SK-N-SH treated with all-trans-retinoic acid at 6 μM for 48 hours (cell line): ENCODE data around the gene IGLL5.

ENCODE experiments used
- ATAC-seq: fragments of 200-7000 bp; cut with Tn5 transposase; 3 replicates; pipeline ENCODE4 v1.9.1; 2020; ENCODE audit warnings: mild to moderate bottlenecking, moderate library complexity
- ARNTL ChIP-seq: fragments of 450-650 bp; formaldehyde crosslinking; IDR thresholded peaks from 2 replicates; pipeline ENCODE4 v1.5.0; 2020; ENCODE audit warnings: low read depth, mild to moderate bottlenecking, moderate library complexity, borderline replicate concordance
- BACH2 ChIP-seq: fragments of 250-450 bp; sonication (Bioruptor Pico); IDR thresholded peaks from 2 replicates; pipeline ENCODE4 v1.9.0; 2021; ENCODE audit warnings: mild to moderate bottlenecking, borderline replicate concordance
- CREB5 ChIP-seq: fragments of 250-450 bp; sonication (Bioruptor Pico); IDR thresholded peaks from 2 replicates; pipeline ENCODE4 v1.5.1; 2020; ENCODE audit warnings: low read depth, mild to moderate bottlenecking, moderate library complexity
- CSDC2 ChIP-seq: fragments of 250-450 bp; sonication (Bioruptor Pico); IDR thresholded peaks from 2 replicates; pipeline ENCODE4 v1.5.0; 2020; ENCODE audit warnings: mild to moderate bottlenecking, moderate library complexity
- ESRRG ChIP-seq: fragments of 250-450 bp; sonication (Bioruptor Pico); IDR thresholded peaks from 2 replicates; pipeline ENCODE4 v1.6.1; 2021; ENCODE audit warnings: mild to moderate bottlenecking
- GLIS3 ChIP-seq: fragments of 250-450 bp; sonication (Bioruptor Pico); IDR thresholded peaks from 2 replicates; pipeline ENCODE4 v1.5.0; 2020; ENCODE audit warnings: mild to moderate bottlenecking, moderate library complexity
- ISL1 ChIP-seq: fragments of 250-450 bp; sonication (Bioruptor Pico); IDR thresholded peaks from 2 replicates; pipeline ENCODE4 v2.1.2; 2022; ENCODE audit warnings: mild to moderate bottlenecking, moderate library complexity
- OSR1 ChIP-seq: fragments of 250-450 bp; sonication (Bioruptor Pico); IDR thresholded peaks from 2 replicates; pipeline ENCODE4 v1.8.0; 2022; ENCODE audit warnings: moderate library complexity, mild to moderate bottlenecking, inconsistent platforms
- PATZ1 ChIP-seq: fragments of 250-450 bp; sonication (Bioruptor Pico); IDR thresholded peaks from 2 replicates; pipeline ENCODE4 v1.8.0; 2020; ENCODE audit warnings: mild to moderate bottlenecking, moderate library complexity, borderline replicate concordance
- POU6F1 ChIP-seq: fragments of 250-450 bp; sonication (Bioruptor Pico); IDR thresholded peaks from 2 replicates; pipeline ENCODE4 v1.8.0; 2021; ENCODE audit warnings: low read depth, mild to moderate bottlenecking, moderate library complexity, borderline replicate concordance
- PPARA ChIP-seq: fragments of 250-450 bp; sonication (Bioruptor Pico); IDR thresholded peaks from 2 replicates; pipeline ENCODE4 v1.5.0; 2020; ENCODE audit warnings: mild to moderate bottlenecking, borderline replicate concordance
- RARB ChIP-seq: fragments of 250-450 bp; sonication (Bioruptor Pico); IDR thresholded peaks from 2 replicates; pipeline ENCODE4 v1.8.0; 2021; ENCODE audit warnings: mild to moderate bottlenecking, moderate library complexity
- SNAI2 ChIP-seq: fragments of 250-450 bp; sonication (Bioruptor Pico); IDR thresholded peaks from 2 replicates; pipeline ENCODE4 v1.5.0; 2020; ENCODE audit warnings: mild to moderate bottlenecking, moderate library complexity
- TOX ChIP-seq: fragments of 250-450 bp; sonication (Bioruptor Pico); IDR thresholded peaks from 2 replicates; pipeline ENCODE4 v1.8.0; 2021; ENCODE audit warnings: mild to moderate bottlenecking, moderate library complexity, borderline replicate concordance
- ZC3H10 ChIP-seq: fragments of 250-450 bp; sonication (Bioruptor Pico); IDR thresholded peaks from 2 replicates; pipeline ENCODE4 v1.5.1; 2021; ENCODE audit warnings: mild to moderate bottlenecking, moderate library complexity
- ZFP3 ChIP-seq: fragments of 250-450 bp; sonication (Bioruptor Pico); IDR thresholded peaks from 2 replicates; pipeline ENCODE4 v1.5.0; 2020; ENCODE audit warnings: mild to moderate bottlenecking, moderate library complexity
- ZFP30 ChIP-seq: fragments of 450-650 bp; formaldehyde crosslinking; IDR thresholded peaks from 2 replicates; pipeline ENCODE4 v1.5.0; 2022; ENCODE audit warnings: mild to moderate bottlenecking, moderate library complexity
- ZNF565 ChIP-seq: fragments of 450-650 bp; formaldehyde crosslinking; conservative IDR thresholded peaks from 2 replicates; pipeline ENCODE4 v1.5.0; 2020; ENCODE audit warnings: low read depth, mild to moderate bottlenecking, moderate library complexity
- ZNF70 ChIP-seq: fragments of 450-650 bp; formaldehyde crosslinking; IDR thresholded peaks from 2 replicates; pipeline ENCODE4 v1.5.0; 2020; ENCODE audit warnings: mild to moderate bottlenecking, moderate library complexity
- ZNF8 ChIP-seq: fragments of 450-650 bp; formaldehyde crosslinking; IDR thresholded peaks from 2 replicates; pipeline ENCODE4 v1.5.0; 2020; ENCODE audit warnings: mild to moderate bottlenecking, moderate library complexity
- TF ChIP-seq, protein P1 (sequence below): fragments of 250-450 bp; sonication (Bioruptor Pico); IDR thresholded peaks from 2 replicates; pipeline ENCODE4 v1.5.1; 2021; ENCODE audit warnings: mild to moderate bottlenecking, moderate library complexity

The IGLL5 gene

DNA sequence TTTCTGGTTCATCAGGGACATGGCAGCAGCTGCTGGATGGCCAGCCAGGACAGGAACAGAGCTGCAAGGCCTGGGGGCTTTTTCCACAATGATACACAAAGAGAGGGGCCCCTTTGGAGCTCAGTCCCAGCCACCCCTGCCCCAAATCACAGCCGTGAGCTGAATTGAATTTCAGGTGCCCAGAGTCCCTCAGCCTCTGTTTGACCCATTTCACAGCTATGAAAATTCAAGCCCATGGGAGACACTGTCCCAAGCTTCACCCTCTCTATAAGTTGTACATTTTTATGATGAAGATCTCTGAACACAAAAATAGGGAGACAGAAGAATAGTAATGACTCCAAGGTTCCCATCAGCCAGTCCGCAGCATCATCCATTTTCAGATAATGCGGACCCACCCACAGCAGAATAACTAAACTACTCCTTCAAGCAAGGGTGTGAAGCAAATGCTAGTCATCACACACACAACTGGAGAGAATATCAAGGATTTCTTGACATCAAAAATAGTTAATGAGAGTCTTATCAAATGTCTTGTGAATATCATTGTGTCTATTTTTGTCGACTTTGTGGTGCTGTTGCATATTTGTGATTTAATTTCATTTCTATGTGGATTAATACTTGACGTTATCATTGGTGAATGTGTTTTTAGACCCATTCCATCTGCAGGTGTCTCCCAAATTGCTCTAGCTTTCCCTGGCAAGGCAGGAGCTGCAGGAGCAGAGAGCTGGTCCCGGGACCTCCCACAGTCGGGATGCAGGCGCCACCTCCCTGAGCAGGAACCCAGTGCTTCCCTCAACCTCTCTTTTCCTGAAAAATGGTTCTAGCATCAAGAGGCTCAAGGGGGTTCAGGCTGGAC, 24.7 kb downstream of the IGLL5 start:
- TF ChIP-seq, protein P1, sequence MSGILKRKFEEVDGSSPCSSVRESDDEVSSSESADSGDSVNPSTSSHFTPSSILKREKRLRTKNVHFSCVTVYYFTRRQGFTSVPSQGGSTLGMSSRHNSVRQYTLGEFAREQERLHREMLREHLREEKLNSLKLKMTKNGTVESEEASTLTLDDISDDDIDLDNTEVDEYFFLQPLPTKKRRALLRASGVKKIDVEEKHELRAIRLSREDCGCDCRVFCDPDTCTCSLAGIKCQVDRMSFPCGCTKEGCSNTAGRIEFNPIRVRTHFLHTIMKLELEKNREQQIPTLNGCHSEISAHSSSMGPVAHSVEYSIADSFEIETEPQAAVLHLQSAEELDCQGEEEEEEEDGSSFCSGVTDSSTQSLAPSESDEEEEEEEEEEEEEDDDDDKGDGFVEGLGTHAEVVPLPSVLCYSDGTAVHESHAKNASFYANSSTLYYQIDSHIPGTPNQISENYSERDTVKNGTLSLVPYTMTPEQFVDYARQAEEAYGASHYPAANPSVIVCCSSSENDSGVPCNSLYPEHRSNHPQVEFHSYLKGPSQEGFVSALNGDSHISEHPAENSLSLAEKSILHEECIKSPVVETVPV (CRISPR knock-in tag), result no peak
- no peak for TF ChIP-seq ZNF70 (CRISPR knock-in tag)
- TF ChIP-seq BACH2 (CRISPR knock-in tag), result no peak
- TF ChIP-seq PPARA (CRISPR knock-in tag), result no peak
- TF ChIP-seq OSR1, result no peak
- TF ChIP-seq ZC3H10 (CRISPR knock-in tag), result no peak
- no peak for TF ChIP-seq ISL1
- no peak for TF ChIP-seq TOX (CRISPR knock-in tag)
- no peak for TF ChIP-seq ESRRG
- no peak for TF ChIP-seq PATZ1 (CRISPR knock-in tag)
- no peak for TF ChIP-seq ZFP30
- no peak for TF ChIP-seq ZNF565 (CRISPR knock-in tag)
- TF ChIP-seq RARB (CRISPR knock-in tag), result no peak
- no peak for TF ChIP-seq ZNF8
- no peak for TF ChIP-seq SNAI2 (CRISPR knock-in tag)
- no peak for TF ChIP-seq GLIS3 (CRISPR knock-in tag)
- no peak for TF ChIP-seq CSDC2
- no peak for TF ChIP-seq POU6F1 (CRISPR knock-in tag)
- TF ChIP-seq CREB5 (CRISPR knock-in tag), result no peak

DNA sequence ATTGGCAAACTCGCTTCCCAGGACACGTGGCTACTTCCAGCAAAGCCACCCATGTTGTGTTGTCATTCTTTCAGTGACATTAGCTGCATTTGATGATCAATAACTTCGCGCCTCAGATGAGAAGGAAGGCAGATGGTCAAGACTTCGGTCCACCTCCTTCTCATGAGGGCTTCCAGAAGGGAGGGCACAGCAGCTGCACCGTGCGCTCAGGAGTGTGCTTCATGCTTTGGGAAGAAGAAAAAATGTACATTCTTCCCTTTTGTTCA, 25.3 kb downstream of the IGLL5 start:
- ATAC-seq, result no peak
- no peak for TF ChIP-seq ISL1
- no peak for TF ChIP-seq TOX (CRISPR knock-in tag)
- TF ChIP-seq BACH2 (CRISPR knock-in tag), result no peak
- TF ChIP-seq POU6F1 (CRISPR knock-in tag), result no peak
- no peak for TF ChIP-seq ZFP3 (CRISPR knock-in tag)
- TF ChIP-seq, protein P1 (CRISPR knock-in tag), result no peak
- TF ChIP-seq ZFP30, result no peak
- no peak for TF ChIP-seq CREB5 (CRISPR knock-in tag)
- TF ChIP-seq ZNF70 (CRISPR knock-in tag), result no peak
- TF ChIP-seq PPARA (CRISPR knock-in tag), result no peak
- no peak for TF ChIP-seq CSDC2
- TF ChIP-seq ARNTL (CRISPR knock-in tag), result no peak
- TF ChIP-seq SNAI2 (CRISPR knock-in tag), result no peak

More for the DNA sequence above, 24.7 kb downstream of the IGLL5 start:
- no peak for ATAC-seq
